ENCODE results near the gene ASTN2.

The ASTN2 gene

DNA sequence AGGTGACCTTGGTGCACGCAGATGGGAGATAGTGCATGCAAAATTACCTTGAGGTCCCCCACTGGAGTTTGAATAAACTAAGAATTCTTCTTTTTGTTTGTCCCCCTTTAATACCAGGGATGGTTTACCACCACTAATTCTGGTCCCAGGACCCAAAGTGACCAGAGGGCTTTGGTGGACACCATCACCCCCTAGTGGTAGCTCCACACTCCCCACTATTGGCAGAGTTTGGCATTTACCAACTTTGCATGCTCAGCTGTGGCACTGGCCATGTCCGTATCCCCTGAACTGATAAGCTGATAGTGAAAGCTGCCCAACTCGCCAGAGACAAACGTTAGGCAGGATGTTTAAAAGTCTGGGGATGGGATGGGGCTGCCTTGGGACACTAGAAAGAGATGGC lies 3.3 kb downstream of the ASTN2 start:
- no peaks in the 10 kb centered on the region for H3K9me3 ChIP-seq
- DNase-seq = peak in 1 of 2 donors; percentile 62
- peaks cover 0 to 24% of the 10 kb centered on the region in 2 donors for H3K27me3 ChIP-seq
- peaks cover 0 to 40% (median 34%) of the 10 kb centered on the region in 4 donors for H3K4me1 ChIP-seq
- H3K36me3 ChIP-seq = no peaks in the 10 kb centered on the region
- intact Hi-C loops (cut with DNase I; ENCODE audit: low total_unique reads) = no loop called here
- TF ChIP-seq, protein P1, sequence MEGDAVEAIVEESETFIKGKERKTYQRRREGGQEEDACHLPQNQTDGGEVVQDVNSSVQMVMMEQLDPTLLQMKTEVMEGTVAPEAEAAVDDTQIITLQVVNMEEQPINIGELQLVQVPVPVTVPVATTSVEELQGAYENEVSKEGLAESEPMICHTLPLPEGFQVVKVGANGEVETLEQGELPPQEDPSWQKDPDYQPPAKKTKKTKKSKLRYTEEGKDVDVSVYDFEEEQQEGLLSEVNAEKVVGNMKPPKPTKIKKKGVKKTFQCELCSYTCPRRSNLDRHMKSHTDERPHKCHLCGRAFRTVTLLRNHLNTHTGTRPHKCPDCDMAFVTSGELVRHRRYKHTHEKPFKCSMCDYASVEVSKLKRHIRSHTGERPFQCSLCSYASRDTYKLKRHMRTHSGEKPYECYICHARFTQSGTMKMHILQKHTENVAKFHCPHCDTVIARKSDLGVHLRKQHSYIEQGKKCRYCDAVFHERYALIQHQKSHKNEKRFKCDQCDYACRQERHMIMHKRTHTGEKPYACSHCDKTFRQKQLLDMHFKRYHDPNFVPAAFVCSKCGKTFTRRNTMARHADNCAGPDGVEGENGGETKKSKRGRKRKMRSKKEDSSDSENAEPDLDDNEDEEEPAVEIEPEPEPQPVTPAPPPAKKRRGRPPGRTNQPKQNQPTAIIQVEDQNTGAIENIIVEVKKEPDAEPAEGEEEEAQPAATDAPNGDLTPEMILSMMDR (IDR thresholded peaks at IDR 0.05) = peak; percentile 55 to 59
- no peak overlapping the region for H3K27ac ChIP-seq
- H3K4me3 ChIP-seq = peak overlapping the region in 1 of 2 donors; percentile 14

DNA sequence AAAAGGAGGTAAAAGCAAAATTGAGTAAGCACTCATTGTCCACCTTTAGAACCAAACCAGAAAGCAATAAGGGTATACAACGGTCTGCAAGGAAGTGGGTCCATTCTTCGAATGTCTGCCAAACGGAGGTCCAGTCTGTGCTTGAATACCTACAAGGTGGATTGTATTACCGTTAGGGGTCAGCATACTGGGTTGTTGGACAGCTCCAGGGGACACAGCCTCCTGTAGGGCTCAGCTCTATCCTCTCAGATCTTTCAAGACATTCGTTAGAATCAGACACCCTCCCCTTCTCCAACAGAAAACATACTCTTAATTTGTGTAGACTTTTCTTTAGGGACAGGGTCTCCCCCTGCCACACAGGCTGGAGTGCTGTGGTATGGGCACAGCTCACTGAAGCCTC lies 5.5 kb downstream of the ASTN2 start:
- Histone ChIP-seq H3K27me3 (peaks cover 0 to 24% of the 10 kb centered on the region in 2 donors), H3K36me3 (no peaks in the 10 kb centered on the region), H3K4me3 (no peak overlapping the region), H3K4me1 (peaks cover 0 to 28% (median 26%) of the 10 kb centered on the region in 4 donors), H3K27ac (no peak overlapping the region), H3K9me3 (no peaks in the 10 kb centered on the region)
- intact Hi-C loops (cut with DNase I; ENCODE audit: low total_unique reads) = no loop called here
- TF ChIP-seq, protein P1 (IDR thresholded peaks at IDR 0.05) = no peak
- no peak for DNase-seq

DNA sequence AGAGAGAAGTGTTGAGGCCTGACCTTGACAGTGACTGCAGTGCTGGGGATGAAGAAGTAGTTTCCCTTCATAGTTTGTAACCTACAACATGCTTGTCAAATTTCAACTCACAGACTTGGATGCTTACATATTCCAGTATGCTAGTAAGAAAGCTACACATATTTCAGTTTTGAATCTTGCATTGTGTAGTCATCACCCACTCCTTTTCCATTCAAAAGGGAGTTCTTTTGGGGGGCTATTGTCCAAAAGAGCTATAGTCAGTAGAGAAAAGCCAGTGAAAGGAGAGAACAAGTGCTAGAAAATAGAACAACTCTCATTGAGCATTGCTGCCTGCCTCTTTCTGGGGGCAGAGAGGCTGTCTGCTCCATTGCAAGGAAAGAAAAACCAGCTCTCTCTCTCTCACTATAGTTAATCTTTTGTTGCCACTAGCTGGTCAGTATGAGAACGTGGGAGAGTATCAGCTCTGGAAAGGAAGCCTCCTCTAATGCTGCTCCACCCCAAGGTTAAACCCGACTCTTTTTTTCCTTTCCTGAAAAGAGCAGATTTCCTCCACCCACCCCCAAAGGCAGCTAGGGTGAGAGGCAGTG lies 7.3 kb downstream of the ASTN2 start:
- no peak for DNase-seq
- H3K36me3 ChIP-seq = no peaks in the 10 kb centered on the region
- peaks cover 0 to 10% (median 9%) of the 10 kb centered on the region in 4 donors for H3K4me1 ChIP-seq
- no peak overlapping the region for H3K27ac ChIP-seq
- TF ChIP-seq, protein P1 (IDR thresholded peaks at IDR 0.05) = no peak
- peaks cover 0 to 6% of the 10 kb centered on the region in 2 donors for H3K27me3 ChIP-seq
- no peaks in the 10 kb centered on the region for H3K9me3 ChIP-seq
- H3K4me3 ChIP-seq = no peak overlapping the region
- intact Hi-C loops (cut with DNase I; ENCODE audit: low total_unique reads) = no loop called here

DNA sequence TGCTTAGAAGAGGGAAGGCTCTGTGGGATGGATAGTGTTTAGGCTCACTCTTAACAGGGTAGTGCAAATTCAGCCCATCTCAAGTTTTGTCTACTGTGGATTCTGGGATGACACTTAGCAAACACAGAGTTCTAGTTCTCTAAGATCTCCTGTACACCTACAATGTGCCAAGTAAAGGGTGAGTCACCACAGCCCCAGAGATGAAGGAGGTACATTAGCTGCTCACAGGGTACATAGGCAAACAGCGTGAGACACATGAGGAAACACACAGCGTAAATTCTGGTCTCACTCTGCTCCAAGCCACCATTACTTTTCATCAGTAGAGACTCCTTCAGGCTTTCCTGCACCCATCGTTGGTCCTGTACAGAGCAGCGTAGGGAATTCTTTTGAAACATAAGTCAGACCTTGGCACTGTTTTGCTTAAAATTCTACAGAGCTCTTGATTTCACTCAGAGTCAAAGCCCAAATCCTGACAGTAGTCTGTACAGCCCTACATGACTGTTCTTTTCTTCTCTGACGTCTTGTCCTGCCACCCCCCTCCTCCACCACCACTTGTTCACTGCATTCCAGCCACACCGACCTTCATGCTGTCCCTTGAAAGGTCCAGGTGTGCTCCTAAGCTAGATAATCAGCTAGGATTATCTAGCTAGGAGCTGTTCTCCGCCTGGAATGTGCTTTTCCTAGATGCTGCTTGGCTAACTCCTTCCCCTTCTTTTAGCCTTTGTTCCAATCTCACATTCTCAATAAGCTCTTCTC lies 8.7 kb downstream of the ASTN2 start:
- intact Hi-C loops (cut with DNase I; ENCODE audit: low total_unique reads) = no loop called here

DNA sequence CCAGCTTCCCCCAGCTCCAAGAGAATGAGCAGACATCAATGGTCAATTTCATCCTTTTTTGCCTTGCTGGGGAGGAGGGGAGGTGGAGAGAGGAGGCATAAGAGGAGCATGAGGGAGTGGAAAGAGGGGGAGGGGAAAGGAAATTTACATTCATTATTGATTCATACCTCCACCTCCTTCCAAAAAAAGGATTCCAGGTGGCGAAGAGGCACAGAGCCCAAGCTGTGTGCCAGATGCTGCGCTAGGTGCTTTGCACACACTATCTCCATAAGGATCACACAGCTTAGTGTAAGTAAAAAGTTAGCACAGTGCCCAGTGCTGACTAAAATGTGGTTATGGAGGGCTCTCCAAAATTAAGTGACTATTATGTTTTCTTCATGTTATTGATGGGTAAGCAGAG lies 11.0 kb downstream of the ASTN2 start:
- Histone ChIP-seq H3K36me3 (no peaks in the 10 kb centered on the region), H3K4me1 (no peaks in the 10 kb centered on the region), H3K4me3 (no peak overlapping the region), H3K9me3 (no peaks in the 10 kb centered on the region), H3K27ac (no peak overlapping the region), H3K27me3 (no peaks in the 10 kb centered on the region)
- TF ChIP-seq, protein P1 (IDR thresholded peaks at IDR 0.05) = no peak
- intact Hi-C loops (cut with DNase I; ENCODE audit: low total_unique reads) = no loop called here
- no peak for DNase-seq

More for the DNA sequence above, 8.7 kb downstream of the ASTN2 start:
- Histone ChIP-seq H3K9me3 (no peaks in the 10 kb centered on the region), H3K4me3 (no peak overlapping the region), H3K4me1 (no peaks in the 10 kb centered on the region), H3K36me3 (no peaks in the 10 kb centered on the region), H3K27ac (no peak overlapping the region), H3K27me3 (no peaks in the 10 kb centered on the region)
- DNase-seq = no peak
- TF ChIP-seq, protein P1 (IDR thresholded peaks at IDR 0.05) = no peak
